Mammary epithelial cell (primary cell): Measurements from ENCODE around the gene NUBP1.

Source experiments
- EZH2 ChIP-seq: IDR thresholded peaks from 2 replicates; pipeline ENCODE4 v1.6.1; 2012; ENCODE audit warnings: low read length, inconsistent platforms, borderline replicate concordance
- TF ChIP-seq, protein P1 (sequence below), 2 donors: IDR thresholded peaks in 1 of 2; conservative IDR thresholded peaks in 1 of 2; 2 replicates each; pipeline ENCODE4 v1.5.1; 2011 to 2012; ENCODE audit warnings: inconsistent platforms in 2 of 2, low read length in 2 of 2, mild to moderate bottlenecking in 2 of 2, control low read depth in 1 of 2, low read depth in 1 of 2; ENCODE audit not compliant: insufficient read depth in 1 of 2; ENCODE audit errors: extremely low read depth in 1 of 2

DNA sequence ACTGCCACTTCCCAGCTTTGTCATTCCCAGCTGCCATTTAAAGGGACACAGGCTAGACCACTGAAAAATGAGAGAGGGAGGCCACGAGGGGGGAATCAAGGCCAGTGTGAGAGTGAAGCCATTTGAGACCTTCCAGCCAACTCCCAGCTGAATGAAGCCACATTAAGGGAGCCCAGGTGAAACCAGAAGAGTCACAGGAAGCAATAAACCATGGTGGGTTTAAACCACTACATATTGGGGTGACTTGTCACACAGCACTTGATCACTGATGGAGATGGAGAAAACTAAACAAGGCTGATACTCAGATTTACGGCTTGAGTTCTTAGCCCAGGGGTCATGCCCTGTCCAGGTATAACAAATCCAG is 2.8 kb upstream of the NUBP1 start:
- TF ChIP-seq EZH2: no peak
- TF ChIP-seq, protein P1, sequence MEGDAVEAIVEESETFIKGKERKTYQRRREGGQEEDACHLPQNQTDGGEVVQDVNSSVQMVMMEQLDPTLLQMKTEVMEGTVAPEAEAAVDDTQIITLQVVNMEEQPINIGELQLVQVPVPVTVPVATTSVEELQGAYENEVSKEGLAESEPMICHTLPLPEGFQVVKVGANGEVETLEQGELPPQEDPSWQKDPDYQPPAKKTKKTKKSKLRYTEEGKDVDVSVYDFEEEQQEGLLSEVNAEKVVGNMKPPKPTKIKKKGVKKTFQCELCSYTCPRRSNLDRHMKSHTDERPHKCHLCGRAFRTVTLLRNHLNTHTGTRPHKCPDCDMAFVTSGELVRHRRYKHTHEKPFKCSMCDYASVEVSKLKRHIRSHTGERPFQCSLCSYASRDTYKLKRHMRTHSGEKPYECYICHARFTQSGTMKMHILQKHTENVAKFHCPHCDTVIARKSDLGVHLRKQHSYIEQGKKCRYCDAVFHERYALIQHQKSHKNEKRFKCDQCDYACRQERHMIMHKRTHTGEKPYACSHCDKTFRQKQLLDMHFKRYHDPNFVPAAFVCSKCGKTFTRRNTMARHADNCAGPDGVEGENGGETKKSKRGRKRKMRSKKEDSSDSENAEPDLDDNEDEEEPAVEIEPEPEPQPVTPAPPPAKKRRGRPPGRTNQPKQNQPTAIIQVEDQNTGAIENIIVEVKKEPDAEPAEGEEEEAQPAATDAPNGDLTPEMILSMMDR (conservative IDR thresholded peaks at IDR 0.05 in 1 of 2, IDR thresholded peaks at IDR 0.05 in 1 of 2; ENCODE audit: extremely low read depth in 1 of 2, insufficient read depth in 1 of 2, low read depth in 1 of 2, low read length in 2 of 2): no peak
